ENCODE data around the gene TUBG1.
"Not testable (repeated sequence)": the region's sequence is repeated elsewhere in the genome, so short reads cannot be mapped to it uniquely, and the experiment has no call there.

Gene TUBG1

GRCh38 chr17:42657824-42658588 is 48.5 kb downstream of the TUBG1 start:
- Mint-ChIP-seq H3K9me3 (no peaks in the 10 kb centered on the region), H3K27me3 (peaks cover 38% of the 10 kb centered on the region), H3K4me3 (peak overlapping the region; percentile 80), H3K4me1 (peaks cover 15% of the 10 kb centered on the region), H3K27ac (no peak overlapping the region), H3K36me3 (no peaks in the 10 kb centered on the region)
- CTCF ChIA-PET: interaction anchor here (1.1 kb wide), 1 partner anchor 23 kb away, joined by 3 read pairs; no protein-coding TSS in a partner anchor
- no peak for DNase-seq

DNA sequence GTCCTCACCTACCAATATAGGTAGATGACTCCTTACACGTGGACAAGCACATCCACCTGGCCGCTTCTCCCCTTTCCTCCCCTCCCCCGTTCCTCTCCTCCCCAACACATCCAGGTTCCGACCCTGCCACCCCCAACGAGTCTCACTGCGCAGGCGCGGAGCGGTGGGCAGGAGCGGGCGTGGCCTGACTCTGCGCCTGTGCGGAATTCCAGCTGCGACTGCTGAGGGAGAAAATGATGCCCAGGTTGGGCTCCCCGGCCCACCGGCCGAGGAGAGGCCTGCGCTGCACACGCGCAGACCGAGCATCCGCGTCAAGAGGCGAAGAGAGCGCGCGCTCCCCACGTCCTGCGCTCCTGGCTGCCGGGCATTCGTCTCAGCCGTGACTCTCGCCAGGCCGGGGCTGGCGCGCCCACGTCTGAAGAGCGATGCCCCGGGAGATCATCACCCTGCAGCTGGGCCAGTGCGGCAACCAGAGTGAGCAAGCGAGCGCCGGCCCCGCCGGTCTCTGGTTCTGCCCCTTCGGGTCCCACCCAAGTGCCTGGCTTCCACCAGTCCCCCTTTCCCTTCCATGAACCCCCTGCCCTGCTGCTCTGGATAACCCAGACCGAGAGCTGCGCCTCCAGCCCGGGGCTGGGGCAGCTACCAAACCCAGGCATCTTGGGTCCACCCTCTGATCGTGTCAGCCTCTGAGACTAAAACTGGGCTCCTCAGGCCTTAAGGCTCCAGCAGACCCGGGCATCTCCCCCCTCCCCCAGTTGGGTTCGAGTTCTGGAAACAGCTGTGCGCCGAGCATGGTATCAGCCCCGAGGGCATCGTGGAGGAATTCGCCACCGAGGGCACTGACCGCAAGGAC is 49.8 kb downstream of the TUBG1 start, which contains the start of gene TUBG2:
Gene TUBG2 (plus strand): TSS at position 206 of the 853 bp plus-strand sequence. CDS start 220 bp downstream, at position 426.
- Mint-ChIP-seq H3K4me3 (peak within 1 kb of the TSS; percentile 80), H3K27ac (peak within 1 kb of the TSS; percentile 26), H3K9me3 (no peaks in the 10 kb centered on the region), H3K4me1 (peaks cover 15% of the 10 kb centered on the region), H3K27me3 (peaks cover 25% of the 10 kb centered on the region), H3K36me3 (no peaks in the 10 kb centered on the region)
- CTCF ChIA-PET: interaction anchor here (1.1 to 1.6 kb wide), 2 partner anchors 18 to 21 kb away, joined by 3 read pairs; no protein-coding TSS in a partner anchor
- DNase-seq: peak; percentile 77

- H3K36me3 Mint-ChIP-seq, DNase-seq, H3K9me3 Mint-ChIP-seq, H3K27ac Mint-ChIP-seq: not testable (repeated sequence)
- peaks cover 19% of the 10 kb centered on the region for H3K27me3 Mint-ChIP-seq
- CTCF ChIA-PET: interaction anchor here (1.6 kb wide), 1 partner anchor 18 kb away, joined by 3 read pairs; no protein-coding TSS in a partner anchor
- H3K4me3 Mint-ChIP-seq: peak overlapping the region; percentile 80
- H3K4me1 Mint-ChIP-seq: peaks cover 15% of the 10 kb centered on the region
Measured at GRCh38 chr17:42659932-42660274, 50.4 kb downstream of the TUBG1 start.

DNA sequence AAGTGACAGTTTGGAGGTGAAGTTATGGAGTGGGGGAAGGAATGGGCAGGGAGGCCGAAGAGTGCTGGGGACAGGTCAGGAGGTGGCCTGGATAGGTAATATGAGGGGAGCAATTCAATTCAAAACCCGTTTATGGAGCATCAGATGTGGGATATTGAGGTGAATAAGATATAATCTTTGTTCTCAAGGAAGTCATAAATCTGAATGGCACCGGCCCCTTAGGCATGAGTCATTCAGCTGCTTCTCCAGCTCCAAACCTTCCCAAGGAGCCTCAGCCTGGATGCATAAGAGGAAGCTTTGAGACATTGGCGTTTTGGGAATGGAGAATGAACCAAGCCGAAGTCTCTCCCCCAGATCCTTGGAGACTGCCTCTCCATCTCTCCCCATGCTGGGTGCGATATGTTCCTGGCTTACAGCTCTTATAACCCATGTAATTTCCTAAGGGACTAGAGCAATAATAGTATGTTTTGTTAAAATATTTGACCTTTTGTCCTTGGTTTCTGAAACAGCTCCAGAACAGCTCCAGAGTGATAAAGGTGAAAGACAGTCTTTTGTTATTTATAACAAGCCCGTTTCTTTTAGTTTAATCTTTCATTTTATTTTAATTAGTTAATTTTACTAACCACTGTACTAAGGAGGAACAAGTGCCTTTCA is 51.3 kb downstream of the TUBG1 start:
- CTCF ChIA-PET: no interaction called here
- Mint-ChIP-seq H3K4me3 (no peak overlapping the region), H3K4me1 (peaks cover 15% of the 10 kb centered on the region), H3K36me3 (no peaks in the 10 kb centered on the region), H3K9me3 (no peaks in the 10 kb centered on the region), H3K27ac (no peak overlapping the region), H3K27me3 (peaks cover 13% of the 10 kb centered on the region)
- DNase-seq: no peak
